ENCODE data around the gene PIH1D1.
"Not testable (repeated sequence)": the region's sequence is repeated elsewhere in the genome, so short reads cannot be mapped to it uniquely, and the experiment has no call there.

PIH1D1 gene

DNA sequence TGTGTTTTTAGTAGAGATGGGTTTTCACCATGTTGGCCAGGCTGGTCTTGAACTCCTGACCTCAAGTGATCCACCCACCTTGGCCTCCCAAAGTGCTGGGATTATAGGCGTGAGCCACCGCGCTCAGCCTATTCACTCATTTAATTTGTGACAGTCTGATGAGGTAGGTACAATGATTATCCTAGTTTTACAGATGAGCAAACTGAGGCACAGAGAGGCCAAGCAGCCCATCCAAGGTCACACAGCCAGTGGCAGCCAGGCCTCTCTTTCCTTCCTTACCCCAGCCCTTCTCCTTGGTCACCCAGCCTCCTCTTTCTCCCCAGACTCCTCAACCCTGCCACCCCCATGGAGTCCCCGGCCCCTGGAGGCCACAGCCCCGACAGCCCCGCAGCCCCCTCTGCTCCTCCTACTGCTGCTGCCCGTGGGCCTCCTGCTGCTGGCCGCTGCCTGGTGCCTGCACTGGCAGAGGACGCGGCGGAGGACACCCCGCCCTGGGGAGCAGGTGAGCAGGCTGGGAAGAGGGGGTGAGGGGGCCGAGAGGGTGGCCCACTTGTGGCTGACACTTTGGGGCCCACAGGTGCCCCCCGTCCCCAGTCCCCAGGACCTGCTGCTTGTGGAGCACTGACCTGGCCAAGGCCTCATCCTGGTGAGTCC, 28.5 kb upstream of the PIH1D1 start:
- H3K4me3 ChIP-seq (ENCODE audit: low read depth, low read length), result no peak overlapping the region
- TF ChIP-seq, protein P1, sequence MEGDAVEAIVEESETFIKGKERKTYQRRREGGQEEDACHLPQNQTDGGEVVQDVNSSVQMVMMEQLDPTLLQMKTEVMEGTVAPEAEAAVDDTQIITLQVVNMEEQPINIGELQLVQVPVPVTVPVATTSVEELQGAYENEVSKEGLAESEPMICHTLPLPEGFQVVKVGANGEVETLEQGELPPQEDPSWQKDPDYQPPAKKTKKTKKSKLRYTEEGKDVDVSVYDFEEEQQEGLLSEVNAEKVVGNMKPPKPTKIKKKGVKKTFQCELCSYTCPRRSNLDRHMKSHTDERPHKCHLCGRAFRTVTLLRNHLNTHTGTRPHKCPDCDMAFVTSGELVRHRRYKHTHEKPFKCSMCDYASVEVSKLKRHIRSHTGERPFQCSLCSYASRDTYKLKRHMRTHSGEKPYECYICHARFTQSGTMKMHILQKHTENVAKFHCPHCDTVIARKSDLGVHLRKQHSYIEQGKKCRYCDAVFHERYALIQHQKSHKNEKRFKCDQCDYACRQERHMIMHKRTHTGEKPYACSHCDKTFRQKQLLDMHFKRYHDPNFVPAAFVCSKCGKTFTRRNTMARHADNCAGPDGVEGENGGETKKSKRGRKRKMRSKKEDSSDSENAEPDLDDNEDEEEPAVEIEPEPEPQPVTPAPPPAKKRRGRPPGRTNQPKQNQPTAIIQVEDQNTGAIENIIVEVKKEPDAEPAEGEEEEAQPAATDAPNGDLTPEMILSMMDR (conservative IDR thresholded peaks at IDR 0.05; ENCODE audit: low read depth, low read length), result no peak
- no peak for DNase-seq (ENCODE audit: low read depth)

DNA sequence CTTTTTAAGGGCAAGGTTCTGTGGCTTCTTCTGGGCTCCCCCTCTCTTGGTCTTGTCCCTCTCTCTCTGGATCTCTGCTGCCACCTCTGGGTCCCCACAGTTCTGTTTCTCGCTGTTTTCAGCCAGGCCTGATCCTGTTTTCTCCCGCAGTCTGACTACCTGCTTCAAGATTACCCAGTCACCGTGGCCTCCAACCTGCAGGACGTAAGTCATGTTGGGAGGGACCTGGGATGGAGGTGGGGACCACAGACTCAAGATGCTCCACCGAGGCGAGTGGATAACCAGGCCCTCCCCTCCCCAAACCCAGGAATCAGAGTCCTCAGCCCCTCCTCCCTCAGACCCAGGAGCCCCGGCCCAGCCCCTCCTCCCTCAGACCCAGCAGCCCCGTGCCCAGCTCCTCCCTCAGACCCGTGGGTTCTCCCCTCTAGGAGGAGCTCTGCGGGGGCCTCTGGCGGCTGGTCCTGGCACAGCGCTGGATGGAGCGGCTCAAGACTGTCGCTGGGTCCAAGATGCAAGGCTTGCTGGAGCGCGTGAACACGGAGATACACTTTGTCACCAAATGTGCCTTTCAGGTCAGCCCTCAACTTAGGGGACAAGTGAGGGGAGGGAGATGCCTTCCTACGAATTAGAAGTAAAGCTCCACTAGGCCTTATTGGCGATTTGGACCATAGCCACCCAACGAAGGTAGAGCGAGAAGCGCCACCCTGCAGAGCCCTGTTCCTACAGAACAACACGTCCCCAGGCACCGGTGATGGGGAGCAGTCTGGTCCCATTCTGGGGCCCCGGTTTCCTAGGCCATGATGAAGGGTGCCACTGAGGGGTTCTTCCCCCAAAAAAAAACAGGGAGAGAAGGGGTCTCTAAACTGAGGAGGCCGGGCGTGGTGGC, 24.6 kb upstream of the PIH1D1 start:
- TF ChIP-seq, protein P1 (conservative IDR thresholded peaks at IDR 0.05; ENCODE audit: low read depth, low read length), result peak; percentile 74
- DNase-seq (ENCODE audit: low read depth), result peak; percentile 60
- no peak overlapping the region for H3K4me3 ChIP-seq (ENCODE audit: low read depth, low read length)

GRCh38 chr19:49475191-49475917, 23.7 kb upstream of the PIH1D1 start:
- TF ChIP-seq, protein P1 (conservative IDR thresholded peaks at IDR 0.05; ENCODE audit: low read depth, low read length), result no peak
- no peak overlapping the region for H3K4me3 ChIP-seq (ENCODE audit: low read depth, low read length)
- DNase-seq (ENCODE audit: low read depth), result no peak

GRCh38 chr19:49474542-49474924, 22.9 kb upstream of the PIH1D1 start:
- DNase-seq (ENCODE audit: low read depth), result no peak
- peak overlapping the region; percentile 78 for H3K4me3 ChIP-seq (ENCODE audit: low read depth, low read length)
- TF ChIP-seq, protein P1 (conservative IDR thresholded peaks at IDR 0.05; ENCODE audit: low read depth, low read length), result no peak

- peak within 1 kb of the TSS; percentile 78 for H3K4me3 ChIP-seq (ENCODE audit: low read depth, low read length)
- DNase-seq (ENCODE audit: low read depth), result peak; percentile 76
- TF ChIP-seq, protein P1 (conservative IDR thresholded peaks at IDR 0.05; ENCODE audit: low read depth, low read length), result peak; percentile 81
Observed at GRCh38 chr19:49473868-49474541, 22.4 kb upstream of the PIH1D1 start, which contains the start of gene FLT3LG. TSS of gene FLT3LG (plus strand) at chr19:49474215. CDS start at chr19:49474640, 425 bp downstream.

GRCh38 chr19:49473501-49473867, 21.9 kb upstream of the PIH1D1 start:
- not testable (repeated sequence) for DNase-seq (ENCODE audit: low read depth)
- peak overlapping the region; percentile 78 for H3K4me3 ChIP-seq (ENCODE audit: low read depth, low read length)

GRCh38 chr19:49472936-49473335, 21.3 kb upstream of the PIH1D1 start:
- DNase-seq (ENCODE audit: low read depth), result no peak
- no peak overlapping the region for H3K4me3 ChIP-seq (ENCODE audit: low read depth, low read length)
- TF ChIP-seq, protein P1 (conservative IDR thresholded peaks at IDR 0.05; ENCODE audit: low read depth, low read length), result no peak
